ENCODE measurements around the gene TANC1.

DNA sequence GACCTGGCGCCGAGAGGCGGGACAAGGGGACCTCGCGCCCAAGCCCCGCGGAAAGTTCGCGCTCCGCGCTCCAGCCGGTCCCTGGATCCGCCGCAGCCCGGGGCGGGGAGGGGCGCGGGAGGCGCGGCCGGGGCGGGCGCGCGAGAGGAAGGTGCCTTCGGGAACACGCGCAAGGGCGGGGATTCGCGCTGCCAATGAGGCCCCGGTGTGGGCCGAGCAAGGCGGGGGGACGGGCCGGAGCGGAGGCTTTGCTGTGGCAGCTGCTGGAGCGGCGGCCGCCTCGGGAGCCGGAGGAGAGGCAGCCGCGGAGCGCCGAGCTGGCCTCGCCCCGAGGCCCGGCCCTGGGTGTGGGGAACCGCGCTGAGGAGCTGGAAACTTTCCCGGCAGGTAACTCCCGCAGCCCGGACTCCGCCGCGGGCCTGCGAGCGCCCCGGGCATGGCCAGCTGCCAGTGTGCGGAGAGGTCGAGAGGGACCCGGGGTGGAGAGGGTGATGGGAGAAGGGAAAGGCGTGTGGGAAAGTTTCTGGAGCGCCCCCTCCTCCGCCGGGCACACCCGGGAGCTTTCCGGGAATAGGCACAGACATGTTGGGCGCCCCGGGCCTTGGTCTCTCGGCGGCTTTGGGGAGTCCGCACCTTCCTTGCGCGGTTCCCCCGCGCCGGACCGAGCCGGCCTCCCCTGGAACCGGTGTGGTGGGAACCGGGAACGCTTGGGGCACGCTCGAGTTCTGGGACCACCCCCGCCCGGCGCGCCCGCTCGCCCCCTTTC, at the start of gene TANC1:
- TF ChIP-seq, protein P1, sequence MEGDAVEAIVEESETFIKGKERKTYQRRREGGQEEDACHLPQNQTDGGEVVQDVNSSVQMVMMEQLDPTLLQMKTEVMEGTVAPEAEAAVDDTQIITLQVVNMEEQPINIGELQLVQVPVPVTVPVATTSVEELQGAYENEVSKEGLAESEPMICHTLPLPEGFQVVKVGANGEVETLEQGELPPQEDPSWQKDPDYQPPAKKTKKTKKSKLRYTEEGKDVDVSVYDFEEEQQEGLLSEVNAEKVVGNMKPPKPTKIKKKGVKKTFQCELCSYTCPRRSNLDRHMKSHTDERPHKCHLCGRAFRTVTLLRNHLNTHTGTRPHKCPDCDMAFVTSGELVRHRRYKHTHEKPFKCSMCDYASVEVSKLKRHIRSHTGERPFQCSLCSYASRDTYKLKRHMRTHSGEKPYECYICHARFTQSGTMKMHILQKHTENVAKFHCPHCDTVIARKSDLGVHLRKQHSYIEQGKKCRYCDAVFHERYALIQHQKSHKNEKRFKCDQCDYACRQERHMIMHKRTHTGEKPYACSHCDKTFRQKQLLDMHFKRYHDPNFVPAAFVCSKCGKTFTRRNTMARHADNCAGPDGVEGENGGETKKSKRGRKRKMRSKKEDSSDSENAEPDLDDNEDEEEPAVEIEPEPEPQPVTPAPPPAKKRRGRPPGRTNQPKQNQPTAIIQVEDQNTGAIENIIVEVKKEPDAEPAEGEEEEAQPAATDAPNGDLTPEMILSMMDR (IDR thresholded peaks at IDR 0.05; ENCODE audit: extremely low read depth in 1 of 2, insufficient read depth in 1 of 2, low read depth in 1 of 2, low read length in 2 of 2), result no peak
- TF ChIP-seq EZH2 (IDR thresholded peaks at IDR 0.05; ENCODE audit: borderline replicate concordance, low read depth, low read length, severe bottlenecking) (no peak), POLR2A (IDR thresholded peaks at IDR 0.05; ENCODE audit: low read depth, low read length) (peak; percentile 96)
